ENCODE measurements around the gene FBN2.

DNA sequence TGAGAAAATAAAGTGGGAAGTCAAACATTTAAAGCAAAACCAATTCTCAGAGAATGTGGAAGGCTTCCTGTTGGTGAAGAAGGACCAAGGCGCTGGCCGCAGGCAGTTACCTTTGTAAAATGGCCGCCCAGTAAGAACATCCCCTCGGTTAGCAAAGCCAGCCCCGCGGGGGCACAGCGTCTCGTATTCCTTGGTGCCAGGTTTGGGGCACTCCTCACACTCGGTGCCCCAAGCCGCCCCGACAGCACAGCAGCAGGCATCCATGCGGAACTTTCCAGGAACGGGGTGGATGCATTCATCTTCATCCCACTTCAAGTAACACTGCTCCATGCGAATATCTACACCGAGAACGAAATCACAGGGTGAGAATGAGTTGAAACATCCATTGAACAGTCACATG is 192.8 kb downstream of the FBN2 start:
- TF ChIP-seq EHMT2 (IDR thresholded peaks at IDR 0.05) (no peak), HNRNPH1 (optimal IDR thresholded peaks at IDR 0.05; ENCODE audit: low read depth, low read length) (no peak), ADNP (tag; IDR thresholded peaks at IDR 0.05) (no peak), MAFK (IDR thresholded peaks at IDR 0.05; ENCODE audit: low read length) (no peak), SP2 (IDR thresholded peaks at IDR 0.05; ENCODE audit: extremely low read depth, low read depth, low read length, poor library complexity, severe bottlenecking) (no peak), ZFP36 (IDR thresholded peaks at IDR 0.05; ENCODE audit: low read depth, low read length, partially characterized antibody) (no peak), SAFB2 (IDR thresholded peaks at IDR 0.05; ENCODE audit: borderline replicate concordance, low read depth, low read length, severe bottlenecking) (no peak), NR2C2 (CRISPR knock-in tag; IDR thresholded peaks at IDR 0.05) (no peak), NR2C2 (tag; IDR thresholded peaks at IDR 0.05) (no peak), PHF8 (IDR thresholded peaks at IDR 0.05; ENCODE audit: borderline replicate concordance, low read length) (no peak), SRSF1 (IDR thresholded peaks at IDR 0.05; ENCODE audit: low read depth, low read length) (no peak)
- TF ChIP-seq, protein P1, sequence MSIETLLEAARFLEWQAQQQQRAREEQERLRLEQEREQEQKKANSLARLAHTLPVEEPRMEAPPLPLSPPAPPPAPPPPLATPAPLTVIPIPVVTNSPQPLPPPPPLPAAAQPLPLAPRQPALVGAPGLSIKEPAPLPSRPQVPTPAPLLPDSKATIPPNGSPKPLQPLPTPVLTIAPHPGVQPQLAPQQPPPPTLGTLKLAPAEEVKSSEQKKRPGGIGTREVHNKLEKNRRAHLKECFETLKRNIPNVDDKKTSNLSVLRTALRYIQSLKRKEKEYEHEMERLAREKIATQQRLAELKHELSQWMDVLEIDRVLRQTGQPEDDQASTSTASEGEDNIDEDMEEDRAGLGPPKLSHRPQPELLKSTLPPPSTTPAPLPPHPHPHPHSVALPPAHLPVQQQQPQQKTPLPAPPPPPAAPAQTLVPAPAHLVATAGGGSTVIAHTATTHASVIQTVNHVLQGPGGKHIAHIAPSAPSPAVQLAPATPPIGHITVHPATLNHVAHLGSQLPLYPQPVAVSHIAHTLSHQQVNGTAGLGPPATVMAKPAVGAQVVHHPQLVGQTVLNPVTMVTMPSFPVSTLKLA (conservative IDR thresholded peaks at IDR 0.05) = no peak
- TF ChIP-seq, protein P2, sequence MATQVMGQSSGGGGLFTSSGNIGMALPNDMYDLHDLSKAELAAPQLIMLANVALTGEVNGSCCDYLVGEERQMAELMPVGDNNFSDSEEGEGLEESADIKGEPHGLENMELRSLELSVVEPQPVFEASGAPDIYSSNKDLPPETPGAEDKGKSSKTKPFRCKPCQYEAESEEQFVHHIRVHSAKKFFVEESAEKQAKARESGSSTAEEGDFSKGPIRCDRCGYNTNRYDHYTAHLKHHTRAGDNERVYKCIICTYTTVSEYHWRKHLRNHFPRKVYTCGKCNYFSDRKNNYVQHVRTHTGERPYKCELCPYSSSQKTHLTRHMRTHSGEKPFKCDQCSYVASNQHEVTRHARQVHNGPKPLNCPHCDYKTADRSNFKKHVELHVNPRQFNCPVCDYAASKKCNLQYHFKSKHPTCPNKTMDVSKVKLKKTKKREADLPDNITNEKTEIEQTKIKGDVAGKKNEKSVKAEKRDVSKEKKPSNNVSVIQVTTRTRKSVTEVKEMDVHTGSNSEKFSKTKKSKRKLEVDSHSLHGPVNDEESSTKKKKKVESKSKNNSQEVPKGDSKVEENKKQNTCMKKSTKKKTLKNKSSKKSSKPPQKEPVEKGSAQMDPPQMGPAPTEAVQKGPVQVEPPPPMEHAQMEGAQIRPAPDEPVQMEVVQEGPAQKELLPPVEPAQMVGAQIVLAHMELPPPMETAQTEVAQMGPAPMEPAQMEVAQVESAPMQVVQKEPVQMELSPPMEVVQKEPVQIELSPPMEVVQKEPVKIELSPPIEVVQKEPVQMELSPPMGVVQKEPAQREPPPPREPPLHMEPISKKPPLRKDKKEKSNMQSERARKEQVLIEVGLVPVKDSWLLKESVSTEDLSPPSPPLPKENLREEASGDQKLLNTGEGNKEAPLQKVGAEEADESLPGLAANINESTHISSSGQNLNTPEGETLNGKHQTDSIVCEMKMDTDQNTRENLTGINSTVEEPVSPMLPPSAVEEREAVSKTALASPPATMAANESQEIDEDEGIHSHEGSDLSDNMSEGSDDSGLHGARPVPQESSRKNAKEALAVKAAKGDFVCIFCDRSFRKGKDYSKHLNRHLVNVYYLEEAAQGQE (IDR thresholded peaks at IDR 0.05; ENCODE audit: borderline replicate concordance) = no peak
- TF ChIP-seq, protein P2 (CRISPR knock-in tag; IDR thresholded peaks at IDR 0.05; ENCODE audit: low read depth) = no peak
- TF ChIP-seq, protein P3, sequence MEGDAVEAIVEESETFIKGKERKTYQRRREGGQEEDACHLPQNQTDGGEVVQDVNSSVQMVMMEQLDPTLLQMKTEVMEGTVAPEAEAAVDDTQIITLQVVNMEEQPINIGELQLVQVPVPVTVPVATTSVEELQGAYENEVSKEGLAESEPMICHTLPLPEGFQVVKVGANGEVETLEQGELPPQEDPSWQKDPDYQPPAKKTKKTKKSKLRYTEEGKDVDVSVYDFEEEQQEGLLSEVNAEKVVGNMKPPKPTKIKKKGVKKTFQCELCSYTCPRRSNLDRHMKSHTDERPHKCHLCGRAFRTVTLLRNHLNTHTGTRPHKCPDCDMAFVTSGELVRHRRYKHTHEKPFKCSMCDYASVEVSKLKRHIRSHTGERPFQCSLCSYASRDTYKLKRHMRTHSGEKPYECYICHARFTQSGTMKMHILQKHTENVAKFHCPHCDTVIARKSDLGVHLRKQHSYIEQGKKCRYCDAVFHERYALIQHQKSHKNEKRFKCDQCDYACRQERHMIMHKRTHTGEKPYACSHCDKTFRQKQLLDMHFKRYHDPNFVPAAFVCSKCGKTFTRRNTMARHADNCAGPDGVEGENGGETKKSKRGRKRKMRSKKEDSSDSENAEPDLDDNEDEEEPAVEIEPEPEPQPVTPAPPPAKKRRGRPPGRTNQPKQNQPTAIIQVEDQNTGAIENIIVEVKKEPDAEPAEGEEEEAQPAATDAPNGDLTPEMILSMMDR (IDR thresholded peaks at IDR 0.05 in 2 of 3, conservative IDR thresholded peaks at IDR 0.05 in 1 of 3; ENCODE audit: insufficient read depth in 2 of 3, low read depth in 1 of 3, low read length in 3 of 3) = no peak
- TF ChIP-seq, protein P4, sequence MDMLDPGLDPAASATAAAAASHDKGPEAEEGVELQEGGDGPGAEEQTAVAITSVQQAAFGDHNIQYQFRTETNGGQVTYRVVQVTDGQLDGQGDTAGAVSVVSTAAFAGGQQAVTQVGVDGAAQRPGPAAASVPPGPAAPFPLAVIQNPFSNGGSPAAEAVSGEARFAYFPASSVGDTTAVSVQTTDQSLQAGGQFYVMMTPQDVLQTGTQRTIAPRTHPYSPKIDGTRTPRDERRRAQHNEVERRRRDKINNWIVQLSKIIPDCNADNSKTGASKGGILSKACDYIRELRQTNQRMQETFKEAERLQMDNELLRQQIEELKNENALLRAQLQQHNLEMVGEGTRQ (CRISPR knock-in tag; IDR thresholded peaks at IDR 0.05) = no peak
